GM12875 (cell line): Measurements from ENCODE around the gene SHISA6.

Experiments used
- H3K4me3 ChIP-seq: one replicate; pipeline ENCODE4 v1.5.1; 2011; ENCODE audit warnings: low read depth, low read length, control low read depth
- TF ChIP-seq, protein P1 (sequence below): IDR thresholded peaks from 2 replicates; pipeline ENCODE4 v1.5.1; 2011; ENCODE audit warnings: low read depth, mild to moderate bottlenecking, control low read depth, inconsistent platforms, low read length, moderate library complexity, borderline replicate concordance; ENCODE audit not compliant: insufficient read depth

The SHISA6 gene

DNA sequence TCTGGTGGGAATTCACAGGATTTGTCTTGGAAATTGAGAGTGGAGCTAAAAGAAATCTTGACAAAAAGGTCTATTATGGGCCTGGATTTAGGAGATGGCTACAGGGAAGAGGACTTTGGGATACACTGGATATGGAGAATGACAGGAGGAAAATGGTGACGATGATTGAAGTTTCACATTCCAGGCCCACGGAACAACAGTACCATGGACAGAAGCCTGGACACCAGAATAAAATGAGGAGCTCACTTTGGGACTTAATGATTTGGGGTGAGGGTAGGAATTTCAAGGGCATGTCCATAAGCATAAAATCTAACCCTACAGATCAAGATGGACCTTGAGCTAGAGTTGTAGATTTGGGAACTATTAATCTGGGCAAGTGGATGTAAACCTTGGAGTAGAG, 309.4 kb downstream of the SHISA6 start:
- TF ChIP-seq, protein P1, sequence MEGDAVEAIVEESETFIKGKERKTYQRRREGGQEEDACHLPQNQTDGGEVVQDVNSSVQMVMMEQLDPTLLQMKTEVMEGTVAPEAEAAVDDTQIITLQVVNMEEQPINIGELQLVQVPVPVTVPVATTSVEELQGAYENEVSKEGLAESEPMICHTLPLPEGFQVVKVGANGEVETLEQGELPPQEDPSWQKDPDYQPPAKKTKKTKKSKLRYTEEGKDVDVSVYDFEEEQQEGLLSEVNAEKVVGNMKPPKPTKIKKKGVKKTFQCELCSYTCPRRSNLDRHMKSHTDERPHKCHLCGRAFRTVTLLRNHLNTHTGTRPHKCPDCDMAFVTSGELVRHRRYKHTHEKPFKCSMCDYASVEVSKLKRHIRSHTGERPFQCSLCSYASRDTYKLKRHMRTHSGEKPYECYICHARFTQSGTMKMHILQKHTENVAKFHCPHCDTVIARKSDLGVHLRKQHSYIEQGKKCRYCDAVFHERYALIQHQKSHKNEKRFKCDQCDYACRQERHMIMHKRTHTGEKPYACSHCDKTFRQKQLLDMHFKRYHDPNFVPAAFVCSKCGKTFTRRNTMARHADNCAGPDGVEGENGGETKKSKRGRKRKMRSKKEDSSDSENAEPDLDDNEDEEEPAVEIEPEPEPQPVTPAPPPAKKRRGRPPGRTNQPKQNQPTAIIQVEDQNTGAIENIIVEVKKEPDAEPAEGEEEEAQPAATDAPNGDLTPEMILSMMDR, result no peak
- H3K4me3 ChIP-seq, result no peak overlapping the region

DNA sequence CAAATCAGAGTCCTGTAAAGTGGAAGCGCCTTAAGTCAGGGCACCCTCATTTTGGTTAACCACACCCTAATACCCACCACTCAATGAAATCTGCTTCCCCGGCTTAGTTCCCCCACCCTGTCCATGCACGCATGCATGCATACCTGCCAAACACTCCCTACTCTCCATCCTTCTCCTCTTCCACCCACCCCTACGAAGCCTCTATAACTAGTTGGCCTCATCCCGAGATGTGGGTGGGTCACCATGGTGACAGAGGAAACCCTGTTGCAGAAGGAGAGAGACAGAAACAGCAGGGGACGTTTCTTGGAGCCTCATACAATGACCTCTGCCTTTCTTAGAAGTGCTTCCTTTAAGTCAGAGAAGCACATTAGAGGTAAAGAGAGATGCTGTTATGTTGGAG, 310.4 kb downstream of the SHISA6 start:
- no peak overlapping the region for H3K4me3 ChIP-seq
- TF ChIP-seq, protein P1, result no peak

GRCh38 chr17:11553135-11553534, 312.1 kb downstream of the SHISA6 start:
- H3K4me3 ChIP-seq, result no peak overlapping the region
- TF ChIP-seq, protein P1, result no peak

GRCh38 chr17:11554042-11554441, 313.0 kb downstream of the SHISA6 start:
- TF ChIP-seq, protein P1, result no peak
- H3K4me3 ChIP-seq, result no peak overlapping the region

DNA sequence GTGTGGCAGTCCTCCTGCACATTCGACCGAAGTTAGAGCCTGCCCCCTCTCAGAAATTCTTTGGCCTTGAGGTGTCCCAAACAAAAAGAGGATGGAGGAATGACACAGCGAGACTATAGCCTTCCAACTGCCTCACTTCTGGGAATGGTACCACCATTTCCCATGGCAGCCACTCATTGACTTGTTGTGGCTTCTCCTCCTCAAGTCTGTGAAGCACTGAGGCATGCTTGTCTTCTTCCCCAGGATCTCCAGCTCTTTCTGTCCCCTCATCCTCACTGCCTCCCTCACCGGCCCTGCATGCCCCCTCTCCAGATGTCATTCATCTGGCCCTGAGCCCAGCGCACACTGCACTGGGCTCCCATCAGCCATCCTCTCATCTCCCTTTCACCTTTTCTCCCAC, 313.5 kb downstream of the SHISA6 start:
- TF ChIP-seq, protein P1, result no peak
- H3K4me3 ChIP-seq, result no peak overlapping the region

GRCh38 chr17:11555530-11555929, 314.5 kb downstream of the SHISA6 start:
- TF ChIP-seq, protein P1, result no peak
- H3K4me3 ChIP-seq, result no peak overlapping the region

DNA sequence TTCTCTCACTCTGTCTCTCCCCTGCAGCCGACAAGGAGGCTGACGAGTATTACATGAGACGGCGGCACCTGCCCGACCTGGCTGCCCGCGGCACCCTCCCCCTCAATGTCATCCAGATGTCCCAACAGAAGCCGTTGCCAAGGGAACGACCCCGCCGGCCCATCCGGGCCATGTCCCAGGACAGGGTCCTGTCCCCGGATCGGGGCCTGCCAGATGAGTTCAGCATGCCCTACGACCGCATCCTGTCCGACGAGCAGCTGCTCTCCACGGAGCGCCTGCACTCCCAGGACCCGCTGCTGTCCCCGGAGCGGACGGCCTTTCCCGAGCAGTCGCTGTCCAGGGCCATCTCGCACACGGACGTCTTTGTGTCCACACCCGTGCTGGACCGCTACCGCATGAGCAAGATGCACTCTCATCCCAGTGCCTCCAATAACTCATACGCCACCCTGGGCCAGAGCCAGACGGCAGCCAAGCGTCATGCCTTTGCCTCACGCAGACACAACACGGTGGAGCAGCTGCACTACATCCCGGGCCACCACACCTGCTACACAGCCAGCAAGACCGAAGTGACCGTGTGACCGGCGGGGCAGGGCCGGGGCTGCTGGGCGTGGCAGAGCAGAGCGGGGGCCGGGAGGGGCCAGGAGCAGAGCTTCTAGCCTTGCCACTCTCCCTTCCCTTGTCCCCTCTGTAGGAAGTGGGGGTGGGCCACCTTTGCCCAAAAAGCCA, 316.9 kb downstream of the SHISA6 start:
- H3K4me3 ChIP-seq, result no peak overlapping the region
- TF ChIP-seq, protein P1, result no peak
